ENCODE measurements around the gene FAM163A.
"Not testable (repeated sequence)": the region's sequence is repeated elsewhere in the genome, so short reads cannot be mapped to it uniquely, and the experiment has no call there.

FAM163A gene
- long read RNA-seq, result 0 reads

DNA sequence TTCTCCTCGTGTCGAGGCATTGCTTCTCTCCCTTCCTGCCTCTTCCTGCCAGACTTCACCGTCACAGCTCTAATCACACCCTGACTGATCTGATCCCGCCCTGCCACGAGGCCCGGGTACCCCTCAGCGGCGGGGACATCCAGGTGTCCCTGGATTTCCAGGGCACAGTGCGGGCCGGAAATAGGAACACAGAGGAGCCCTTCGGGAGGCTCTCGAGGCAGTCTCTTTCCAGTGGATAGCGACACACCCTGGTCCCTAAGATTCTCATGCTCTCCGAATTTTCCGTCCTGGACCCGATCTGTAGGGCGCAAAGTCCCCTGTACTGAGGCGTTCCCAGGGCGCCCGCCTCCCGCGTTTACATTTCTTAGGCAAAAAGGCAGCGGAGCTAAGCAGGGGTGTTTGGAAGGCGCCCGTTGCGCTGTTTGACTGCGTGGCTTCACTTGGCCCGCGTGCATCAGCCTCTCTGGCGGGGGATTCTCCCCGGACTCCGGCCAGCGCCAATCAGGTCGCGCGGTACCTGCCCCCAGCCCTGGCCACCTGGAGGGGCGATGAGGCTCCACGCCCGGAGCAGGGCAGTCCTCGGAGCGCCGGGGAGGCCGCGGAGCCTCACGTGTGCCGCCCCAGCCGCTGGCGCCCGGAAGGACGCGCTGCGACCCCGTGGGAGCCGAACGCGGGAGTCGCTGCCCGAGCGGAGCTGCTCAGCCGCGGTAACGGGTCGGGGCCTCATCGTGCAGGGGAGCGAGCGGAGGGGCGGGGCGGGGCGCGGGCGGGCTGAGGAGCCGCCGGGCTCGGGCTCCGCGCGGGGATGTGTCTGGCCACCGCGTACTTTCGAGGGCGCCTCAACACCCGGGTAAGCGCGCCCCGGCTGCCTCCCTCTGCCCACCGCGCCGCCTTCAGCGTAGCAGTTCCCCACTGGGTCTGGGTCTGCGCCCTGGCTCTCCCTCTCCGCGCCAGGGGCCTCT, at the start of gene FAM163A:
FAM163A (plus strand) TSS at position 575 of the 962 bp plus-strand sequence. CDS start 69,807 bp downstream, outside the sequence.
- H3K4me3 ChIP-seq (replicated peaks; ENCODE audit: insufficient read depth, low read length), result peak within 1 kb of the TSS; percentile 32
- H3K27me3 ChIP-seq (ENCODE audit: insufficient read depth, poor library complexity, severe bottlenecking), result peaks cover 62% of the 10 kb centered on the region
- no peak for TF ChIP-seq POLR2AphosphoS5 (IDR thresholded peaks at IDR 0.05; ENCODE audit: low read depth)
- TF ChIP-seq, protein P1, sequence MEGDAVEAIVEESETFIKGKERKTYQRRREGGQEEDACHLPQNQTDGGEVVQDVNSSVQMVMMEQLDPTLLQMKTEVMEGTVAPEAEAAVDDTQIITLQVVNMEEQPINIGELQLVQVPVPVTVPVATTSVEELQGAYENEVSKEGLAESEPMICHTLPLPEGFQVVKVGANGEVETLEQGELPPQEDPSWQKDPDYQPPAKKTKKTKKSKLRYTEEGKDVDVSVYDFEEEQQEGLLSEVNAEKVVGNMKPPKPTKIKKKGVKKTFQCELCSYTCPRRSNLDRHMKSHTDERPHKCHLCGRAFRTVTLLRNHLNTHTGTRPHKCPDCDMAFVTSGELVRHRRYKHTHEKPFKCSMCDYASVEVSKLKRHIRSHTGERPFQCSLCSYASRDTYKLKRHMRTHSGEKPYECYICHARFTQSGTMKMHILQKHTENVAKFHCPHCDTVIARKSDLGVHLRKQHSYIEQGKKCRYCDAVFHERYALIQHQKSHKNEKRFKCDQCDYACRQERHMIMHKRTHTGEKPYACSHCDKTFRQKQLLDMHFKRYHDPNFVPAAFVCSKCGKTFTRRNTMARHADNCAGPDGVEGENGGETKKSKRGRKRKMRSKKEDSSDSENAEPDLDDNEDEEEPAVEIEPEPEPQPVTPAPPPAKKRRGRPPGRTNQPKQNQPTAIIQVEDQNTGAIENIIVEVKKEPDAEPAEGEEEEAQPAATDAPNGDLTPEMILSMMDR (IDR thresholded peaks at IDR 0.05; ENCODE audit: insufficient read depth, low read length), result no peak
- no peak for TF ChIP-seq GABPA (IDR thresholded peaks at IDR 0.05; ENCODE audit: low read depth)
- TF ChIP-seq SPI1 (IDR thresholded peaks at IDR 0.05; ENCODE audit: borderline replicate concordance, low read depth), result no peak
- TF ChIP-seq, protein P2, sequence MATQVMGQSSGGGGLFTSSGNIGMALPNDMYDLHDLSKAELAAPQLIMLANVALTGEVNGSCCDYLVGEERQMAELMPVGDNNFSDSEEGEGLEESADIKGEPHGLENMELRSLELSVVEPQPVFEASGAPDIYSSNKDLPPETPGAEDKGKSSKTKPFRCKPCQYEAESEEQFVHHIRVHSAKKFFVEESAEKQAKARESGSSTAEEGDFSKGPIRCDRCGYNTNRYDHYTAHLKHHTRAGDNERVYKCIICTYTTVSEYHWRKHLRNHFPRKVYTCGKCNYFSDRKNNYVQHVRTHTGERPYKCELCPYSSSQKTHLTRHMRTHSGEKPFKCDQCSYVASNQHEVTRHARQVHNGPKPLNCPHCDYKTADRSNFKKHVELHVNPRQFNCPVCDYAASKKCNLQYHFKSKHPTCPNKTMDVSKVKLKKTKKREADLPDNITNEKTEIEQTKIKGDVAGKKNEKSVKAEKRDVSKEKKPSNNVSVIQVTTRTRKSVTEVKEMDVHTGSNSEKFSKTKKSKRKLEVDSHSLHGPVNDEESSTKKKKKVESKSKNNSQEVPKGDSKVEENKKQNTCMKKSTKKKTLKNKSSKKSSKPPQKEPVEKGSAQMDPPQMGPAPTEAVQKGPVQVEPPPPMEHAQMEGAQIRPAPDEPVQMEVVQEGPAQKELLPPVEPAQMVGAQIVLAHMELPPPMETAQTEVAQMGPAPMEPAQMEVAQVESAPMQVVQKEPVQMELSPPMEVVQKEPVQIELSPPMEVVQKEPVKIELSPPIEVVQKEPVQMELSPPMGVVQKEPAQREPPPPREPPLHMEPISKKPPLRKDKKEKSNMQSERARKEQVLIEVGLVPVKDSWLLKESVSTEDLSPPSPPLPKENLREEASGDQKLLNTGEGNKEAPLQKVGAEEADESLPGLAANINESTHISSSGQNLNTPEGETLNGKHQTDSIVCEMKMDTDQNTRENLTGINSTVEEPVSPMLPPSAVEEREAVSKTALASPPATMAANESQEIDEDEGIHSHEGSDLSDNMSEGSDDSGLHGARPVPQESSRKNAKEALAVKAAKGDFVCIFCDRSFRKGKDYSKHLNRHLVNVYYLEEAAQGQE (IDR thresholded peaks at IDR 0.05; ENCODE audit: insufficient replicate concordance, low read depth), result no peak

DNA sequence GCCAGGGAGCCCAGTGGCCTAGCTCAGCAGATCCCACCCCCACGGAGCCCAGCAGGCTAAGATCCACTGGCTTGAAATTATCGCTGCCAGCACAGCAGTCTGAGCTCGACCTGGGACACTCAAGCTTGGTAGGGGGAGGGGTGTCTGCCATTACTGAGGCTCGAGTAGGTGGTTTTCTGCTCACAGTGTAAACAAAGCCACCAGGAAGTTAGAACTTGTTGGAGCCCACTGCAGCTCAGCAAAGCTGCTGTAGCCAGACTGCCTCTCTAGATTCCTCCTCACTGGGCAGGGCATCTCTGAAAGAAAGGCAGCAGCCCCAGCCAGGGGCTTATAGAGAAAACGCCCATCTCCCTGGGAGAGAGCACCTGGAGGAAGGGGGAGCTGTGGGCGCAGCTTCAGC, 48.6 kb upstream of the FAM163A start:
- not testable (repeated sequence) for H3K27ac ChIP-seq (replicated peaks); H3K4me3 ChIP-seq (replicated peaks; ENCODE audit: insufficient read depth, low read length); DNase-seq (ENCODE audit: low read depth in 1 of 2, low spot score in 1 of 2); H3K27me3 ChIP-seq (ENCODE audit: insufficient read depth, poor library complexity, severe bottlenecking)

More for the DNA sequence above, at the start of gene FAM163A:
- no peak within 1 kb of the TSS for H3K27ac ChIP-seq (replicated peaks)
- peak in 1 of 2 experiments; percentile 8 for DNase-seq (ENCODE audit: low read depth in 1 of 2, low spot score in 1 of 2)

- H3K27me3 ChIP-seq (ENCODE audit: insufficient read depth, poor library complexity, severe bottlenecking), result no peaks in the 10 kb centered on the region
- TF ChIP-seq, protein P2 (IDR thresholded peaks at IDR 0.05; ENCODE audit: insufficient replicate concordance, low read depth), result no peak
- TF ChIP-seq, protein P1 (IDR thresholded peaks at IDR 0.05; ENCODE audit: insufficient read depth, low read length), result no peak
- TF ChIP-seq POLR2AphosphoS5 (IDR thresholded peaks at IDR 0.05; ENCODE audit: low read depth), result no peak
- no peak for TF ChIP-seq SPI1 (IDR thresholded peaks at IDR 0.05; ENCODE audit: borderline replicate concordance, low read depth)
- no peak for TF ChIP-seq GABPA (IDR thresholded peaks at IDR 0.05; ENCODE audit: low read depth)
- DNase-seq (ENCODE audit: low read depth in 1 of 2, low spot score in 1 of 2), result no peak
- no peak overlapping the region for H3K27ac ChIP-seq (replicated peaks)
- H3K4me3 ChIP-seq (replicated peaks; ENCODE audit: insufficient read depth, low read length), result no peak overlapping the region
These were observed 40.0 kb upstream of the FAM163A start for GRCh38 chr1:179702946-179703539.

- TF ChIP-seq, protein P1 (IDR thresholded peaks at IDR 0.05; ENCODE audit: insufficient read depth, low read length), result peak; percentile 9
- TF ChIP-seq, protein P2 (IDR thresholded peaks at IDR 0.05; ENCODE audit: insufficient replicate concordance, low read depth), result no peak
- H3K27me3 ChIP-seq (ENCODE audit: insufficient read depth, poor library complexity, severe bottlenecking), result no peaks in the 10 kb centered on the region
- H3K4me3 ChIP-seq (replicated peaks; ENCODE audit: insufficient read depth, low read length), result no peak overlapping the region
- no peak overlapping the region for H3K27ac ChIP-seq (replicated peaks)
- peak; percentile 26 to 52 for DNase-seq (ENCODE audit: low read depth in 1 of 2, low spot score in 1 of 2)
These were observed 36.7 kb upstream of the FAM163A start for GRCh38 chr1:179706339-179706941.
